HepG2 (cell line): ENCODE data around the gene NFE2L2. TPM values are rescaled to one million over a fixed set of nuclear protein-coding genes. Genes with fewer than 3 reads are reported as not detected.

ENCODE experiments used
- CHD4 ChIP-seq: fragments of 200-600 bp; sonication (generic); IDR thresholded peaks from 2 replicates; pipeline ENCODE4 v1.7.0; 2017; ENCODE audit warnings: mild to moderate bottlenecking, low read length, borderline replicate concordance
- NFRKB ChIP-seq: fragments of 450-650 bp; IDR thresholded peaks from 2 replicates; pipeline ENCODE4 v1.6.1; 2017
- PHF5A ChIP-seq: IDR thresholded peaks from one replicate; pipeline ENCODE4 v1.6.1; 2018; ENCODE audit warnings: low read depth, missing genetic modification reagents; ENCODE audit not compliant: unreplicated experiment
- POLR2AphosphoS2 ChIP-seq: IDR thresholded peaks from 2 replicates; pipeline ENCODE4 v1.6.1; 2011; ENCODE audit warnings: low read depth, low read length, improper control_type of control experiment
- RBFOX2 ChIP-seq: fragments of 200-400 bp; formaldehyde crosslinking; IDR thresholded peaks from 2 replicates; pipeline ENCODE4 v1.6.1; 2017; ENCODE audit warnings: low read depth, mild to moderate bottlenecking, low read length
- REL ChIP-seq: sonication (generic); formaldehyde crosslinking; conservative IDR thresholded peaks from 2 replicates; pipeline ENCODE4 v1.8.0; 2022; ENCODE audit warnings: mild to moderate bottlenecking, missing genetic modification reagents, moderate library complexity
- SIN3A ChIP-seq: IDR thresholded peaks from 2 replicates; pipeline ENCODE4 v1.6.1; 2011; ENCODE audit warnings: low read depth, mild to moderate bottlenecking, control low read depth, low read length, borderline replicate concordance
- YEATS4 ChIP-seq: sonication (generic); formaldehyde crosslinking; IDR thresholded peaks from 2 replicates; pipeline ENCODE4 v1.4.0; 2020; ENCODE audit warnings: missing genetic modification reagents, borderline replicate concordance
- ZFAT ChIP-seq: sonication (generic); formaldehyde crosslinking; conservative IDR thresholded peaks from 2 replicates; pipeline ENCODE4 v1.8.1; 2023; ENCODE audit warnings: missing genetic modification reagents, inconsistent platforms
- ZNF263 ChIP-seq: sonication (generic); formaldehyde crosslinking; IDR thresholded peaks from 2 replicates; pipeline ENCODE4 v1.4.0; 2020; ENCODE audit warnings: missing genetic modification reagents
- ZNF543 ChIP-seq: sonication (generic); formaldehyde crosslinking; IDR thresholded peaks from 2 replicates; pipeline ENCODE4 v1.4.0; 2020; ENCODE audit warnings: mild to moderate bottlenecking, missing genetic modification reagents
- polyA plus RNA-seq, 8 experiments: library from polyadenylated mRNA; depleted of rRNA in 3 of 8; stranded (reverse) in 7 of 8; unstranded in 1 of 8; fragments of >200 nt; fragmentation: Illumina TruSeq in 4 of 8; extraction: Trizol in 4 of 8; gene quantifications; 2 replicates each; pipeline versions ENCODE4 v1.2.1 to v1.2.3, GENCODE V29; 2011 to 2016; ENCODE audit warnings: low read depth in 4 of 8, missing spikeins in 1 of 8, mixed read lengths in 1 of 8; ENCODE audit not compliant: insufficient read depth in 1 of 8
- total RNA-seq, 5 experiments: library from RNA; depleted of rRNA; stranded (reverse); fragments of >200 nt; fragmentation: Illumina TruSeq; extraction: Trizol; gene quantifications; 2 replicates each; pipeline ENCODE4 v1.2.3, GENCODE V29; 2016; ENCODE audit warnings: low read depth in 1 of 5
- TF ChIP-seq, protein P1 (sequence below): sonication (generic); formaldehyde crosslinking; conservative IDR thresholded peaks from 2 replicates; pipeline ENCODE4 v1.4.0; 2020; ENCODE audit warnings: missing genetic modification reagents
- TF ChIP-seq, protein P2 (sequence below): sonication (generic); formaldehyde crosslinking; IDR thresholded peaks from 2 replicates; pipeline ENCODE4 v1.5.1; 2020; ENCODE audit warnings: missing genetic modification reagents, mild to moderate bottlenecking, borderline replicate concordance
- TF ChIP-seq, protein P3 (sequence below): IDR thresholded peaks from 2 replicates; pipeline ENCODE4 v1.6.1; 2018; ENCODE audit warnings: missing genetic modification reagents, mild to moderate bottlenecking, missing compliant biosample characterization
- TF ChIP-seq, protein P4 (sequence below): IDR thresholded peaks from 2 replicates; pipeline ENCODE4 v1.6.1; 2016; ENCODE audit warnings: mild to moderate bottlenecking
- TF ChIP-seq, protein P5 (sequence below): IDR thresholded peaks from 2 replicates; pipeline ENCODE4 v1.6.1; 2016; ENCODE audit warnings: mild to moderate bottlenecking, missing biosample characterization, missing genetic modification reagents
- TF ChIP-seq, protein P6 (sequence below), 2 experiments: sonication (generic) in 1 of 2; formaldehyde crosslinking in 1 of 2; IDR thresholded peaks; 2 replicates each; pipeline versions ENCODE4 v1.5.1 to v1.6.1; 2011 to 2020; ENCODE audit warnings: borderline replicate concordance in 1 of 2, low read depth in 1 of 2, low read length in 1 of 2, mild to moderate bottlenecking in 1 of 2, missing genetic modification reagents in 1 of 2, moderate library complexity in 1 of 2
- TF ChIP-seq, protein P7 (sequence below): sonication (generic); formaldehyde crosslinking; IDR thresholded peaks from 2 replicates; pipeline ENCODE4 v1.4.0; 2020; ENCODE audit warnings: missing genetic modification reagents

NFE2L2 gene
- total and polyA plus RNA-seq, 2 of the 13 experiments (the other 11 are each of a cell fraction or from before 2014, with no cell fraction given) = 84.6 to 215 TPM

DNA sequence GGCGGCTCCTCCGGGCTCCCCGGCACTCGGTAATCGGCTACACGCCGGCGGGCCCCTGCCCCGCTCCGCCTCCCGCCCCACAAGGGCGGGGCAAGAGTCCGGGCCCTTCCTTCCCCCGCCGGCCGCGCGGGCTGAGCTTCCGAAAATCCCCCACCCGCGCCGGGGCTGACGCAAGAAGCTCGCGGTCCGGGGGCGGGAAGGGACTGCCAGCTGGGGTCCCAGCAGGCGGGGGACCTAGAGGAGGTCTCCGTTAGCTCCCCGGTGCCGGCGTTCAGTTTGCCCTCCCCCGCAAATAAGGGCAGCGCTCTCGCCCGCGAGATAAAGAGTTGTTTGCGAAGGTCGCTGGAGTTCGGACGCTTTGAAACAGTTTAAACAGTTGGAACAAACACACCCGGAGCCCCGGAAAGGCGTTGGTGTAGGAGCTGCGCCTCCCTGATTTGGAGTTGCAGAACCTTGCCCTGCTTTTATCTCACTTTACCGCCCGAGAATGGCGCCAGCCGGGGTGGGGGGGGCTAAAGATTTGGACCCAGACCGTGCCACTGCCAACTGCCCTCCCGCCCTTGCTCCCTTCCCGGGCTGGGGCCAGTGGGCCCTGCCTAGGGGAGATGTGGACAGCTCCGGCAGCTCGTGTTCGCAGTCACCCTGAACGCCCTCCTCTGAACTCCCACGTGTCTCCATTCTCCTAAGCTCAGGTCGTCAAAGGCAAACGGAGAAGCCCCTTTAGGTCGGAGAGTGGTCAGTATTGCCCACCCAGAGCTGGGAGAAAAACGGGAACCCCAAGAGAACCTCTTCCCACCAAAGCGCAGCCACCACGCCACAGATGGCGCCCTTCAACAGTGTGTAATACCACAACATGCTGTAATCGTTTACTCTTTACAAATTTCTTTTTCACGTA lies at the start of gene NFE2L2 (continued):
- TF ChIP-seq NFRKB = no peak
- peak; percentile 84; the same call in 1 of the 2 replicates for TF ChIP-seq REL (CRISPR knock-in tag)
- no peak for TF ChIP-seq ZFAT
- TF ChIP-seq, protein P1, sequence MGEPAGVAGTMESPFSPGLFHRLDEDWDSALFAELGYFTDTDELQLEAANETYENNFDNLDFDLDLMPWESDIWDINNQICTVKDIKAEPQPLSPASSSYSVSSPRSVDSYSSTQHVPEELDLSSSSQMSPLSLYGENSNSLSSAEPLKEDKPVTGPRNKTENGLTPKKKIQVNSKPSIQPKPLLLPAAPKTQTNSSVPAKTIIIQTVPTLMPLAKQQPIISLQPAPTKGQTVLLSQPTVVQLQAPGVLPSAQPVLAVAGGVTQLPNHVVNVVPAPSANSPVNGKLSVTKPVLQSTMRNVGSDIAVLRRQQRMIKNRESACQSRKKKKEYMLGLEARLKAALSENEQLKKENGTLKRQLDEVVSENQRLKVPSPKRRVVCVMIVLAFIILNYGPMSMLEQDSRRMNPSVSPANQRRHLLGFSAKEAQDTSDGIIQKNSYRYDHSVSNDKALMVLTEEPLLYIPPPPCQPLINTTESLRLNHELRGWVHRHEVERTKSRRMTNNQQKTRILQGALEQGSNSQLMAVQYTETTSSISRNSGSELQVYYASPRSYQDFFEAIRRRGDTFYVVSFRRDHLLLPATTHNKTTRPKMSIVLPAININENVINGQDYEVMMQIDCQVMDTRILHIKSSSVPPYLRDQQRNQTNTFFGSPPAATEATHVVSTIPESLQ (CRISPR knock-in tag) = no peak; the same call in none of the 2 replicates
- TF ChIP-seq, protein P2, sequence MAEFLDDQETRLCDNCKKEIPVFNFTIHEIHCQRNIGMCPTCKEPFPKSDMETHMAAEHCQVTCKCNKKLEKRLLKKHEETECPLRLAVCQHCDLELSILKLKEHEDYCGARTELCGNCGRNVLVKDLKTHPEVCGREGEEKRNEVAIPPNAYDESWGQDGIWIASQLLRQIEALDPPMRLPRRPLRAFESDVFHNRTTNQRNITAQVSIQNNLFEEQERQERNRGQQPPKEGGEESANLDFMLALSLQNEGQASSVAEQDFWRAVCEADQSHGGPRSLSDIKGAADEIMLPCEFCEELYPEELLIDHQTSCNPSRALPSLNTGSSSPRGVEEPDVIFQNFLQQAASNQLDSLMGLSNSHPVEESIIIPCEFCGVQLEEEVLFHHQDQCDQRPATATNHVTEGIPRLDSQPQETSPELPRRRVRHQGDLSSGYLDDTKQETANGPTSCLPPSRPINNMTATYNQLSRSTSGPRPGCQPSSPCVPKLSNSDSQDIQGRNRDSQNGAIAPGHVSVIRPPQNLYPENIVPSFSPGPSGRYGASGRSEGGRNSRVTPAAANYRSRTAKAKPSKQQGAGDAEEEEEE (CRISPR knock-in tag) = peak; percentile 76; the same call in 1 of the 2 replicates
- TF ChIP-seq, protein P3, sequence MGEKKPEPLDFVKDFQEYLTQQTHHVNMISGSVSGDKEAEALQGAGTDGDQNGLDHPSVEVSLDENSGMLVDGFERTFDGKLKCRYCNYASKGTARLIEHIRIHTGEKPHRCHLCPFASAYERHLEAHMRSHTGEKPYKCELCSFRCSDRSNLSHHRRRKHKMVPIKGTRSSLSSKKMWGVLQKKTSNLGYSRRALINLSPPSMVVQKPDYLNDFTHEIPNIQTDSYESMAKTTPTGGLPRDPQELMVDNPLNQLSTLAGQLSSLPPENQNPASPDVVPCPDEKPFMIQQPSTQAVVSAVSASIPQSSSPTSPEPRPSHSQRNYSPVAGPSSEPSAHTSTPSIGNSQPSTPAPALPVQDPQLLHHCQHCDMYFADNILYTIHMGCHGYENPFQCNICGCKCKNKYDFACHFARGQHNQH (CRISPR knock-in tag) = peak; percentile 90
- peak; percentile 96 for TF ChIP-seq ZNF543 (CRISPR knock-in tag)
- no peak; the same call in 1 of the 2 replicates for TF ChIP-seq RBFOX2
- TF ChIP-seq SIN3A = peak; percentile 43; the same call in 1 of the 2 replicates
- peak; percentile 91 for TF ChIP-seq YEATS4
- TF ChIP-seq, protein P4, sequence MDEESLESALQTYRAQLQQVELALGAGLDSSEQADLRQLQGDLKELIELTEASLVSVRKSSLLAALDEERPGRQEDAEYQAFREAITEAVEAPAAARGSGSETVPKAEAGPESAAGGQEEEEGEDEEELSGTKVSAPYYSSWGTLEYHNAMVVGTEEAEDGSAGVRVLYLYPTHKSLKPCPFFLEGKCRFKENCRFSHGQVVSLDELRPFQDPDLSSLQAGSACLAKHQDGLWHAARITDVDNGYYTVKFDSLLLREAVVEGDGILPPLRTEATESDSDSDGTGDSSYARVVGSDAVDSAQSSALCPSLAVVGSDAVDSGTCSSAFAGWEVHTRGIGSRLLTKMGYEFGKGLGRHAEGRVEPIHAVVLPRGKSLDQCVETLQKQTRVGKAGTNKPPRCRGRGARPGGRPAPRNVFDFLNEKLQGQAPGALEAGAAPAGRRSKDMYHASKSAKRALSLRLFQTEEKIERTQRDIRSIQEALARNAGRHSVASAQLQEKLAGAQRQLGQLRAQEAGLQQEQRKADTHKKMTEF (CRISPR knock-in tag) = peak; percentile 96
- TF ChIP-seq, protein P5, sequence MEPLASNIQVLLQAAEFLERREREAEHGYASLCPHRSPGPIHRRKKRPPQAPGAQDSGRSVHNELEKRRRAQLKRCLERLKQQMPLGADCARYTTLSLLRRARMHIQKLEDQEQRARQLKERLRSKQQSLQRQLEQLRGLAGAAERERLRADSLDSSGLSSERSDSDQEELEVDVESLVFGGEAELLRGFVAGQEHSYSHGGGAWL (CRISPR knock-in tag) = peak; percentile 54; the same call in 1 of the 2 replicates
- TF ChIP-seq, protein P6, sequence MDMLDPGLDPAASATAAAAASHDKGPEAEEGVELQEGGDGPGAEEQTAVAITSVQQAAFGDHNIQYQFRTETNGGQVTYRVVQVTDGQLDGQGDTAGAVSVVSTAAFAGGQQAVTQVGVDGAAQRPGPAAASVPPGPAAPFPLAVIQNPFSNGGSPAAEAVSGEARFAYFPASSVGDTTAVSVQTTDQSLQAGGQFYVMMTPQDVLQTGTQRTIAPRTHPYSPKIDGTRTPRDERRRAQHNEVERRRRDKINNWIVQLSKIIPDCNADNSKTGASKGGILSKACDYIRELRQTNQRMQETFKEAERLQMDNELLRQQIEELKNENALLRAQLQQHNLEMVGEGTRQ (IDR thresholded peaks at IDR 0.05; ENCODE audit: low read depth, low read length) = no peak
- TF ChIP-seq, protein P6 (CRISPR knock-in tag; IDR thresholded peaks at IDR 0.05; ENCODE audit: borderline replicate concordance) = no peak; the same call in 1 of the 2 replicates
- peak; percentile 68 for TF ChIP-seq PHF5A (CRISPR knock-in tag)
- TF ChIP-seq CHD4 = peak; percentile 55; the same call in 1 of the 2 replicates
- peak; percentile 35; the same call in 1 of the 2 replicates for TF ChIP-seq ZNF263 (CRISPR knock-in tag)
- TF ChIP-seq POLR2AphosphoS2 = peak; percentile 31; the same call in 1 of the 2 replicates
- TF ChIP-seq, protein P7, sequence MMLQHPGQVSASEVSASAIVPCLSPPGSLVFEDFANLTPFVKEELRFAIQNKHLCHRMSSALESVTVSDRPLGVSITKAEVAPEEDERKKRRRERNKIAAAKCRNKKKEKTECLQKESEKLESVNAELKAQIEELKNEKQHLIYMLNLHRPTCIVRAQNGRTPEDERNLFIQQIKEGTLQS (CRISPR knock-in tag) = peak; percentile 99
